Limb (tissue), 2 donors: ENCODE data around the gene ANO10.
"Not testable (repeated sequence)": the region's sequence is repeated elsewhere in the genome, so short reads cannot be mapped to it uniquely, and the experiment has no call there.

Experiments used
- DNase-seq, 2 donors: peaks; one replicate each; pipeline ENCODE4 v3.0.0-alpha.2; 2016; ENCODE audit errors: extremely low spot score in 2 of 2

ANO10 gene

GRCh38 chr3:43521941-43522340, 99.9 kb downstream of the ANO10 start:
- no peak for DNase-seq

GRCh38 chr3:43518515-43518914, 103.3 kb downstream of the ANO10 start:
- DNase-seq = not testable (repeated sequence)

- no peak for DNase-seq
Measured at GRCh38 chr3:43515970-43516635, 105.7 kb downstream of the ANO10 start.

- DNase-seq = no peak
Measured at GRCh38 chr3:43515208-43515917, 106.4 kb downstream of the ANO10 start.

- no peak for DNase-seq
Measured at GRCh38 chr3:43512754-43513404, 108.9 kb downstream of the ANO10 start.

GRCh38 chr3:43506644-43507043, 115.2 kb downstream of the ANO10 start:
- DNase-seq = no peak

GRCh38 chr3:43505351-43505750, 116.5 kb downstream of the ANO10 start:
- no peak for DNase-seq

GRCh38 chr3:43503067-43503728, 118.6 kb downstream of the ANO10 start:
- peak in 1 of 2 donors; percentile 76 for DNase-seq

- DNase-seq = no peak
Measured at GRCh38 chr3:43499256-43499655, 122.6 kb downstream of the ANO10 start.

GRCh38 chr3:43497905-43498365, 123.9 kb downstream of the ANO10 start:
- no peak for DNase-seq

GRCh38 chr3:43497422-43497821, 124.4 kb downstream of the ANO10 start:
- DNase-seq = no peak

GRCh38 chr3:43496740-43497375, 125.0 kb downstream of the ANO10 start:
- no peak for DNase-seq

- not testable (repeated sequence) for DNase-seq
Measured at GRCh38 chr3:43492932-43493331, 128.9 kb downstream of the ANO10 start.

GRCh38 chr3:43491807-43492206, 130.0 kb downstream of the ANO10 start:
- DNase-seq = not testable (repeated sequence)

- DNase-seq = no peak
Measured at GRCh38 chr3:43490640-43491185, 131.1 kb downstream of the ANO10 start.

GRCh38 chr3:43489930-43490329, 131.9 kb downstream of the ANO10 start:
- DNase-seq = no peak

GRCh38 chr3:43485931-43486330, 135.9 kb downstream of the ANO10 start:
- DNase-seq = no peak

GRCh38 chr3:43484926-43485488, 136.8 kb downstream of the ANO10 start:
- DNase-seq = no peak

- no peak for DNase-seq
Measured at GRCh38 chr3:43481375-43481774, 140.4 kb downstream of the ANO10 start.

GRCh38 chr3:43478839-43479238, 143.0 kb downstream of the ANO10 start:
- not testable (repeated sequence) for DNase-seq
